ENCODE data around the gene KIAA0232. TPM values are rescaled to one million over a fixed set of nuclear protein-coding genes. Genes with fewer than 3 reads are reported as not detected.

The KIAA0232 gene
- total RNA-seq, 1 experiment from 2014 or later = 5.5 TPM

DNA sequence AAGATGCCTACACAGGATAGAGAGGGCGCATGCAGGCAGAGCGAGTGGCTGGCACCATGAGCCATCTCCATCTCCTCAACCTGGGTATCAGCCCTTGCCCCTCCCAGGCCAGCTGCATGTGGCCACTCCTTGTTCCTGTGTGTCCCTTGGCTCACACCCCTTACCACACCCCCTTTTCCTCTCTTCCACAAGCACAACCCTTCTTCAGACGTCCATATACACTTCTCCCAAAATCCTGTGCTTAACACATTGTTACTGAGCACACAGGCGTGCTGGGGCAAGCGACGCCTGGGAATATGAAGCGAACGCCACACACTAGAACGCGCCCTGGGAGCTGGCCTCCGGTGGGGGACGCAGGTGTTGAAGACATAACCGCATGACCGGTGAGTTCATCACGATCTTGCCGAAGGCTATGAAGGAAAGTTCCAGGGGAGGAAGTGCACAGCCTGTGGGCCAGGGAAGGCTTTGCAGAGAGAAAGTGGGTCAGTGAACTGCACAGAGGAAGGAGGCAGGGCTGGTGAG, 19.1 kb upstream of the KIAA0232 start:
- H3K4me2 ChIP-seq (ENCODE audit: low read length) = peak overlapping the region; percentile 75
- TF ChIP-seq CTCF (conservative IDR thresholded peaks at IDR 0.05; ENCODE audit: low read depth, low read length) (peak; percentile 61), EZH2phosphoT487 (IDR thresholded peaks at IDR 0.05; ENCODE audit: borderline replicate concordance, low read length) (no peak)
- H4K20me1 ChIP-seq (ENCODE audit: low read length) = no peaks in the 10 kb centered on the region
- BruUV-seq (replicated peaks) = TSS peak; percentile 41
- peak; percentile 76 for ATAC-seq
- peak overlapping the region; percentile 75 for H3K27ac ChIP-seq (ENCODE audit: low read length)
- H3F3A ChIP-seq (ENCODE audit: low read length, unreplicated experiment) = no peaks in the 10 kb centered on the region
- intact Hi-C loops (cut with micrococcal nuclease) = loop anchor here (1.0 kb wide), 1 partner anchor 43 kb away; no protein-coding TSS in a partner anchor
- no peaks in the 10 kb centered on the region for H3K79me2 ChIP-seq (ENCODE audit: low read length)
- ChIA-PET POLR2A (ENCODE audit: unreplicated experiment) (no interaction called here), CTCF (interaction anchor here (0.6 kb wide), 1 partner anchor 430 kb away, joined by 5 read pairs; no protein-coding TSS in a partner anchor)
- no peaks in the 10 kb centered on the region for H3K9me3 ChIP-seq (ENCODE audit: low read length)
- peak; percentile 90 for DNase-seq
- H2AFZ ChIP-seq (ENCODE audit: low read length) = peak overlapping the region; percentile 66
- peaks cover 28% of the 10 kb centered on the region for H3K4me1 ChIP-seq (ENCODE audit: insufficient read depth, low read length)
- peak overlapping the region; percentile 32; the same call in 1 of the 2 replicates for H3K9ac ChIP-seq (ENCODE audit: low read length)
- H3K27me3 ChIP-seq (ENCODE audit: low read length) = no peaks in the 10 kb centered on the region
- no peaks in the 10 kb centered on the region for H3K36me3 ChIP-seq (ENCODE audit: low read depth, low read length)
- H3K9me2 ChIP-seq (replicated peaks; ENCODE audit: low read length) = no peaks in the 10 kb centered on the region
- peak overlapping the region; percentile 31; the same call in 1 of the 2 replicates for H3K4me3 ChIP-seq (ENCODE audit: low read length)

DNA sequence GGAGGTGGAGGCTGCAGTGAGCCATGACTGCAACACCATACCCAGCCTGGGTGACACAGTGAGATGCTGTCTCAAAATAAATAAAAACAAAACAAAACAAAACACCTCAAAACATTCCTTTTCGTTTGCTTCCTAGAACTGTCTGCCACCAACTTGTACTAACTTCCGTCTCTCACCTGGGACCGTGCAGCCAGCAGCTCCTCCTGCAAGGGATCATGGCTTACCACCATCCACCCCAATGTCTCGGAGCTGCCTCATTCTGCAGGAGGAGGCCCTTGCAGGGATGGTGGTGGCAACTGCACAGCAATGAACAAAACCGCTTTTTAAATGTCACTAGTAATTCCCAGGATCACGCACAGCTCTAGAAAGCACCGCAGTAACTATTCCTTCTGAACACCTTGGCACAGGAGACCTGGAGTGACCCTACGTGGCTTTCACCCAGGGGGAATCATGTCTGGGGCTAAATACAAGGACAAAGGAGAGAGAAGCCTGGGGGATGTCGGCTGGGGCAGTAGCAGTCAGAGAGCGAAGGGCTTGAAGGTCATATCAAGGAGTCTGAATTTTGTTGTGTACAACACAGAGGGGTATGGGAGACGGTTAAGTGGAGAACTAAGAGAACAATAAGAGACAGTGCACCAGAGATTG, 17.4 kb upstream of the KIAA0232 start:
- no TSS peak for BruUV-seq (replicated peaks)
- TF ChIP-seq CTCF (conservative IDR thresholded peaks at IDR 0.05; ENCODE audit: low read depth, low read length) (no peak), EZH2 (IDR thresholded peaks at IDR 0.05; ENCODE audit: low read length, unreplicated experiment) (no peak), EZH2phosphoT487 (IDR thresholded peaks at IDR 0.05; ENCODE audit: borderline replicate concordance, low read length) (no peak)
- no peaks in the 10 kb centered on the region for H3K9me2 ChIP-seq (replicated peaks; ENCODE audit: low read length)
- H3K9ac ChIP-seq (ENCODE audit: low read length) = no peak overlapping the region
- H2AFZ ChIP-seq (ENCODE audit: low read length) = no peak overlapping the region
- H3K36me3 ChIP-seq (ENCODE audit: low read depth, low read length) = no peaks in the 10 kb centered on the region
- no peaks in the 10 kb centered on the region for H3F3A ChIP-seq (ENCODE audit: low read length, unreplicated experiment)
- ChIA-PET CTCF (no interaction called here), POLR2A (ENCODE audit: unreplicated experiment) (no interaction called here)
- H3K4me2 ChIP-seq (ENCODE audit: low read length) = no peak overlapping the region
- H3K4me1 ChIP-seq (ENCODE audit: insufficient read depth, low read length) = peaks cover 33% of the 10 kb centered on the region
- H4K20me1 ChIP-seq (ENCODE audit: low read length) = no peaks in the 10 kb centered on the region
- no peak overlapping the region for H3K27ac ChIP-seq (ENCODE audit: low read length)
- H3K4me3 ChIP-seq (ENCODE audit: low read length) = no peak overlapping the region
- ATAC-seq (no peak), DNase-seq (no peak)
- intact Hi-C loops (cut with micrococcal nuclease) = no loop called here
- H3K9me3 ChIP-seq (ENCODE audit: low read length) = no peaks in the 10 kb centered on the region
- no peaks in the 10 kb centered on the region for H3K79me2 ChIP-seq (ENCODE audit: low read length)
- H3K27me3 ChIP-seq (ENCODE audit: low read length) = no peaks in the 10 kb centered on the region

- no peaks in the 10 kb centered on the region for H3K9me3 ChIP-seq (ENCODE audit: low read length)
- no peaks in the 10 kb centered on the region for H3K36me3 ChIP-seq (ENCODE audit: low read depth, low read length)
- H4K20me1 ChIP-seq (ENCODE audit: low read length) = no peaks in the 10 kb centered on the region
- no peak overlapping the region for H3K9ac ChIP-seq (ENCODE audit: low read length)
- no peak for ATAC-seq
- peaks cover 33% of the 10 kb centered on the region for H3K4me1 ChIP-seq (ENCODE audit: insufficient read depth, low read length)
- H3K27ac ChIP-seq (ENCODE audit: low read length) = no peak overlapping the region
- ChIA-PET POLR2A (ENCODE audit: unreplicated experiment) (no interaction called here), CTCF (no interaction called here)
- intact Hi-C loops (cut with micrococcal nuclease) = no loop called here
- no peaks in the 10 kb centered on the region for H3K9me2 ChIP-seq (replicated peaks; ENCODE audit: low read length)
- no peaks in the 10 kb centered on the region for H3K79me2 ChIP-seq (ENCODE audit: low read length)
- no peaks in the 10 kb centered on the region for H3K27me3 ChIP-seq (ENCODE audit: low read length)
- no peak overlapping the region for H3K4me3 ChIP-seq (ENCODE audit: low read length)
- no peak overlapping the region for H2AFZ ChIP-seq (ENCODE audit: low read length)
- no peaks in the 10 kb centered on the region for H3F3A ChIP-seq (ENCODE audit: low read length, unreplicated experiment)
- DNase-seq = no peak
- no TSS peak for BruUV-seq (replicated peaks)
- H3K4me2 ChIP-seq (ENCODE audit: low read length) = no peak overlapping the region
- TF ChIP-seq EZH2 (IDR thresholded peaks at IDR 0.05; ENCODE audit: low read length, unreplicated experiment) = no peak
- no peak for TF ChIP-seq CTCF (conservative IDR thresholded peaks at IDR 0.05; ENCODE audit: low read depth, low read length)
- no peak for TF ChIP-seq EZH2phosphoT487 (IDR thresholded peaks at IDR 0.05; ENCODE audit: borderline replicate concordance, low read length)
These were observed 16.8 kb upstream of the KIAA0232 start for GRCh38 chr4:6765703-6766102.
